OCI-LY3 (cell line): Measurements from ENCODE around the gene TMX4.

Source experiments
- EZH2phosphoT487 ChIP-seq: fragments of 200-600 bp; shearing (Covaris generic); IDR thresholded peaks from 2 replicates; pipeline ENCODE4 v1.6.1; 2018; ENCODE audit warnings: antibody characterized with exemption, mixed run types, low read depth
- TF ChIP-seq, protein P1 (sequence below): fragments of 200-600, 300-600 bp; sonication (generic); IDR thresholded peaks from 2 replicates; pipeline ENCODE4 v1.5.1; 2014; ENCODE audit warnings: antibody characterized with exemption, low read length, low read depth

- TF ChIP-seq, protein P1, sequence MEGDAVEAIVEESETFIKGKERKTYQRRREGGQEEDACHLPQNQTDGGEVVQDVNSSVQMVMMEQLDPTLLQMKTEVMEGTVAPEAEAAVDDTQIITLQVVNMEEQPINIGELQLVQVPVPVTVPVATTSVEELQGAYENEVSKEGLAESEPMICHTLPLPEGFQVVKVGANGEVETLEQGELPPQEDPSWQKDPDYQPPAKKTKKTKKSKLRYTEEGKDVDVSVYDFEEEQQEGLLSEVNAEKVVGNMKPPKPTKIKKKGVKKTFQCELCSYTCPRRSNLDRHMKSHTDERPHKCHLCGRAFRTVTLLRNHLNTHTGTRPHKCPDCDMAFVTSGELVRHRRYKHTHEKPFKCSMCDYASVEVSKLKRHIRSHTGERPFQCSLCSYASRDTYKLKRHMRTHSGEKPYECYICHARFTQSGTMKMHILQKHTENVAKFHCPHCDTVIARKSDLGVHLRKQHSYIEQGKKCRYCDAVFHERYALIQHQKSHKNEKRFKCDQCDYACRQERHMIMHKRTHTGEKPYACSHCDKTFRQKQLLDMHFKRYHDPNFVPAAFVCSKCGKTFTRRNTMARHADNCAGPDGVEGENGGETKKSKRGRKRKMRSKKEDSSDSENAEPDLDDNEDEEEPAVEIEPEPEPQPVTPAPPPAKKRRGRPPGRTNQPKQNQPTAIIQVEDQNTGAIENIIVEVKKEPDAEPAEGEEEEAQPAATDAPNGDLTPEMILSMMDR: no peak
- no peak for TF ChIP-seq EZH2phosphoT487
These were observed 86.2 kb downstream of the TMX4 start for GRCh38 chr20:7933346-7933745.
